Femur (tissue), 1 donor: ENCODE measurements around the gene HNRNPUL2.
"Not testable (repeated sequence)": the region's sequence is repeated elsewhere in the genome, so short reads cannot be mapped to it uniquely, and the experiment has no call there.

ENCODE experiments used
- DNase-seq: peaks from one replicate; pipeline ENCODE4 v3.0.0-alpha.2; 2017

Gene HNRNPUL2

DNA sequence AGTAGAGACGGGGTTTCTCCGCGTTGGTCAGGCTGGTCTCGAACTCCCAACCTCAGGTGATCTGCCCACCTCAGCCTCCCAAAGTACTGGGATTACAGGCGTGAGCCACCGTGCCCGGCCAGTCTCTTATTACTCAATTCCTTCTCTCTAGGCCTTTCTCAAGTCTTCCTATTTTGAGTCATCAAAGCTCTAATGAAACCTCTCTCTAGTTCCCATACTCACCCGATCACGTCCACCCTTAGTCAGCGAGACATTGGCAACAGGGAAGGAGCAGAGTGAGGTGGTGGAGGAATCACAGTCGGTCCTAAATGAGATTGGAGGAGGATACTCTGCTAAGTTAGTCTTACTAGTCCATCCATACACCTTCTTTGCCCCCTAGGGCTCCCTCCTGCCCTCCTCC is 25.0 kb downstream of the HNRNPUL2 start:
- no peak for DNase-seq

GRCh38 chr11:62694455-62695167 is 32.6 kb downstream of the HNRNPUL2 start:
- DNase-seq = peak; percentile 84

DNA sequence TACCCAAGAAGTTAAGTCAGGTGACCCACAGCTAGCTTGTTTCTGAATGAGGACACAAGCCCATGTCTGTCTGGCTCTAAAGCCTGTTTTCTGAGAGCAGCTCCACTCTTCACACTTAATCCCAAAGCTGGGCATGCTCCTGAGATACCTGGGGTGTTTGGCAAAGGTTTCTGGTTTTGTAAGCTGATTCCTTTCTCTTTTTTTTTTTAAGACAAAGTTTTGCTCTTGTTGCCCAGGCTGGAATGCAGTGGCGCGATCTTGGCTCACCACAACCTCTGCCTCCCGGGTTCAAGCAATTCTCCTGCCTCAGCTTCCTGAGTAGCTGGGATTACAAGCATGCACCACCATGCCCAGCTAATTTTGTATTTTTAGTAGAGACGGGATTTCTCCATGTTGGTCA is 33.6 kb downstream of the HNRNPUL2 start:
- DNase-seq = not testable (repeated sequence)

- peak; percentile 89 for DNase-seq
Observed at GRCh38 chr11:62689421-62690183, 37.7 kb downstream of the HNRNPUL2 start, which contains the start of gene LRRN4CL. Gene LRRN4CL (minus strand): TSS chr11:62689530. CDS start chr11:62688508, 1,022 bp downstream.

GRCh38 chr11:62688491-62688890 is 38.8 kb downstream of the HNRNPUL2 start:
- DNase-seq = no peak

- DNase-seq = no peak
Observed at GRCh38 chr11:62687508-62688396, 39.5 kb downstream of the HNRNPUL2 start.

- no peak for DNase-seq
Observed at GRCh38 chr11:62682518-62682917, 44.7 kb downstream of the HNRNPUL2 start.

- DNase-seq = peak; percentile 63
Observed at GRCh38 chr11:62680825-62681240, 46.4 kb downstream of the HNRNPUL2 start.

DNA sequence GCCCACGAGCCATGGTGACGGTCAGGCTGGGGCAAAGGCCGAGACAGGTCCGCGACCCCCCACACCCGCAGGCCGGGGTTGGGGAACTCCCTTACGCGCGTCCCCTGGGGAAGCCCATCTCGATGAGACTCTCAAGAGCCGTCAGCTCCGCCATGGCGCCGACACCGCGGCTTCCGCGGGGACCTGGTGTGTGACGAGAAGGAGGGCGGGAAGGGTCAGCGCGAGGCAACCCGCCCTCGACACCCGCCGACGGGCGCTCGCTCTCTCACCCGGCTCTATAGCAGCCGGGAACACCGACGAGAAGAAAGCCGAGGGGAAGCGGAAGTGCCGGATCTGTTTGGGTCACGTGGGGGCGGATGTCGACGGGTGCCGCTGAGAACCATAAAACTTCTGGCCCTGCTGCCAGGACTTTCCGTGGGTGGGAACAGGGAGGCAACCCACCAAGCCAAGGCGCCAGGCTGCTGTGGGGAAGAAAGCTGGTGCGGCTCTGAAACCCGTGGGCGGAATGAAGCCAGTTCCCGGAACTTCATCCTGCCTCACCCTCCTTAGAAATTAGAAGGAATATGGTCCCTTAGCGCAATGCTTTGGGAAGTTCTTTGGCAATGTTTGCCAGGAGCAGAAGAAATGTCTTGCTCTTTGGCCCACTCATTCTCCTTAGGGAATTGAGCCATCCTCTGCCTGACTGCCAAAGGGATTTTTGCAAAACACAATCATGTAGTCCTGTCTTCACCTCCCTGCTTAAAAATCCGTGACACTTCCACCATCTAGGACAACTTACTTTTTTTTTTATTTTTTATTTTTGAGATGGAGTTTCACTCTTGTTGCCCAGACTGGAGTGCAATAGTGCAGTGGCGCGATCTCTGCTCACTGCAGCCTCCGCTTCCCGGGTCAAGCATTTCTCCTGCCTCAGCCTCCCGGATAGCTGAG is 48.2 kb downstream of the HNRNPUL2 start, which contains the start of gene UBXN1:
UBXN1 (minus strand) TSS at position 304 of the 927 bp plus-strand sequence; CDS start at position 154, 150 bp downstream.
- DNase-seq = peak; percentile 96

DNA sequence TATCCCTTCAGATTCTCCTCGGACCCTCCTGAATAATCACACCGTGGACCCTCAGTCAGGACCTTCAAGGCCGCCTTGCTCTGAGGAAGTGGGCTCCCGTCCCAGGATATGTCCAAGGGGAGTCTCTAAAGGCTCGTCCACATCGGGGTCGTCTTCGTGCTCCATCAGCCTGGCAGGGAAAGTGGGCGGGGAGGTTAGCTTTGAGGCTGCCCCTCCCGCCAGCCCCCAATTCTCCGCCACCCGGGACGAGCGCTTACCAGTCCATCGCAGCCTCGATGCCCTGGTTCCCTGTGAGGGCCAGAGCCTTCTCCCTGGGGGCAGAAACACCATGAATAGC is 48.9 kb downstream of the HNRNPUL2 start:
- DNase-seq = peak; percentile 32

DNA sequence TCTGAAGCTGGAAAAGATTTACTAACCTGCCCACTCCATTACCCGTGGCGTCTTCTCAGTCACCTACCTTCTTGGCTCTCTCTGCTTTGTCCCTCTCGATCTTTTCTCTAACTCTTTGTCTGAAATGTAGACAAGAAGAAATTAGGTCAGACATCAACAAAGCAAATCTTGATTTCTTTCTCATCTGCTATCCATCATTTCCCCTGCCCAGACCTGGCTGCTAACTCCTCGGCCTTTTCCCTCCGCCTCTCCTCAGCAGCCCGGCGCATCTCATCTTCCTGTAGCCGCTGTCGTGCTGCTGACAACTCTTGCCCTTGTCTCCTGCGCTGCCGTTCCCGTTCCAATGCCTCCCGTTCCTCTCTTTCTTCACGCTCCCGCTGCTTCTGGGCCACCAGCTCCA is 49.5 kb downstream of the HNRNPUL2 start:
- no peak for DNase-seq

- no peak for DNase-seq
Observed at GRCh38 chr11:62677156-62677555, 50.1 kb downstream of the HNRNPUL2 start.

GRCh38 chr11:62676698-62677097 is 50.6 kb downstream of the HNRNPUL2 start:
- no peak for DNase-seq

DNA sequence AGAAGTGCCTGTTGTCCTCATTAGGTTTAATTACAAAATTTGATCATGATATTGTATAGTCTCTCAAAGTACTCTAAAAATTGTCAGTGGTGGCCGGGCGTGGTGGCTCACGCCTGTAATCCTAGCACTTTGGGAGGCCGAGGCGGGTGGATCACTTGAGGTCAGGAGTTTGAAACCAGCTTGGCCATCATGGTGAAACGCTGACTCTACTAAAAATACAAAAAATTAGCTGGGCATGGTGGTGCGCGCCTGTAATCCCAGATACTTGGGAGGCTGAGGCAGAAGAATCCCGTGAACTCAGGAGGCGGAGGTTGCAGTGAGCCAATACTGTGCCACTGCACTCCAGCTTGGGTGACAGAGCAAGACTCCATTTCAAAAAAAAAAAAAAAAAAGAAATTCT is 51.8 kb downstream of the HNRNPUL2 start:
- not testable (repeated sequence) for DNase-seq

GRCh38 chr11:62673196-62673525 is 54.1 kb downstream of the HNRNPUL2 start:
- no peak for DNase-seq

DNA sequence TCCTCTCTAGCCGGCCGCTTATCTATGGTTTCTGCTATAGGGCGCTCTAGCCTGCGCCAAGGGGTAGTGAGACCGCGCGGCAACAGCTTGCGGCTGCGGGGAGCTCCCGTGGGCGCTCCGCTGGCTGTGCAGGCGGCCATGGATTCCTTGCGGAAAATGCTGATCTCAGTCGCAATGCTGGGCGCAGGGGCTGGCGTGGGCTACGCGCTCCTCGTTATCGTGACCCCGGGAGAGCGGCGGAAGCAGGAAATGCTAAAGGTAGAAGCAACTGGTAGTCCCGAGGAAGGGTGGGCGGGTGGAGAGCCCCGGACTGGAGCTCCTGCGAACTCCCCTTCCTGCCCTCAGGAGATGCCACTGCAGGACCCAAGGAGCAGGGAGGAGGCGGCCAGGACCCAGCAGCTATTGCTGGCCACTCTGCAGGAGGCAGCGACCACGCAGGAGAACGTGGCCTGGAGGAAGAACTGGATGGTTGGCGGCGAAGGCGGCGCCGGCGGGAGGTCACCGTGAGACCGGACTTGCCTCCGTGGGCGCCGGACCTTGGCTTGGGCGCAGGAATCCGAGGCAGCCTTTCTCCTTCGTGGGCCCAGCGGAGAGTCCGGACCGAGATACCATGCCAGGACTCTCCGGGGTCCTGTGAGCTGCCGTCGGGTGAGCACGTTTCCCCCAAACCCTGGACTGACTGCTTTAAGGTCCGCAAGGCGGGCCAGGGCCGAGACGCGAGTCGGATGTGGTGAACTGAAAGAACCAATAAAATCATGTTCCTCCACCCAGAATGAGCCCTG is 55.5 kb downstream of the HNRNPUL2 start, which contains the start of the genes LBHD1 and UQCC3:
LBHD1 (minus strand) TSS at position 660 of the 782 bp plus-strand sequence. CDS start 2,236 bp downstream, outside the sequence.
UQCC3 (plus strand) TSS at position 66 of the 782 bp plus-strand sequence; CDS start at position 139, 73 bp downstream.
- peak; percentile 86 for DNase-seq

- DNase-seq = no peak
Observed at GRCh38 chr11:62671236-62671607, 56.0 kb downstream of the HNRNPUL2 start.

GRCh38 chr11:62669420-62670161 is 57.7 kb downstream of the HNRNPUL2 start:
- DNase-seq = no peak

DNA sequence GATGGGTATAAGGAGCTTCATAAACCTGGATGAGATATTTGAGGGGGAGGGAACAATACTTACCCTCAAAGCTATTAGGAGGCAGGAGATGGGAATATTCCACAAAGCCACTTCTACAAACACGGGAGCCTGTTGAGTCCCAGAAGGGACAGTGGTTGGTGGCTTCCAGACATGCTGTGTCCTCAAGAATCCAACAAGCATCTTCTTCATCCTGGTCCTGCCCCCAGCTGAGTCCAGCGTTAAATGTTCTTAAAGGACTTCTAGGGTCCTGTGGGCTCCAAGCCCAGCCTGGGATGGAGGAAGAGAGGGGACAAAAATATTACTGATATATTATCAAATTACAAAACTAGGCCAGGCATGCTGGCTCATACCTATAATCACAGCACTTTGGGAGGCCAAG is 59.8 kb downstream of the HNRNPUL2 start:
- DNase-seq = no peak

DNA sequence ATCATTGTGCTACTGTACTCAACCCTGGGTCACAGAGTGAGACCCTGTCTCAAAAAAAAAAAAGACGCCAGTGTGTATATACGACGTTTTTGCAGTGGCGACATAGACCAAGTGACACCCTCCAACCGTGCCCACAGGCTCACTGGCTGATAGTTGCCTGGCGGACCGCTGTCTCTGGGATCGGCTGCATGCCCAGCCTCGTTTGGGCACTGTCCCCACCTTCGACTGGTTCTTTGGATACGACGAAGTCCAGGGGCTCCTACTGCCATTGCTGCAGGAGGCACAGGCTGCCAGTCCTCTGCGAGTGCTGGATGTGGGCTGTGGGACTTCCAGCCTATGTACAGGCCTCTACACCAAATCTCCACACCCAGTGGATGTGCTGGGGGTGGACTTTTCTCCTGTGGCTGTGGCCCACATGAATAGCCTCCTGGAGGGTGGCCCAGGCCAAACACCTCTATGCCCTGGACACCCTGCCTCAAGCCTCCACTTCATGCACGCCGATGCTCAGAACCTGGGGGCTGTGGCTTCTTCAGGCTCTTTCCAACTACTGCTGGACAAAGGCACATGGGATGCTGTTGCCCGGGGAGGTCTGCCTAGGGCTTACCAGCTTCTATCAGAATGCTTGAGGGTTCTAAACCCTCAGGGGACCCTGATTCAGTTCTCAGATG is 60.9 kb downstream of the HNRNPUL2 start:
- no peak for DNase-seq
